HepG2 (cell line): ENCODE data around the gene MFSD2B. TPM values are rescaled to one million over a fixed set of nuclear protein-coding genes. Genes with fewer than 3 reads are reported as not detected.

Experiments
- CBFB ChIP-seq: sonication (generic); formaldehyde crosslinking; IDR thresholded peaks from 2 replicates; pipeline ENCODE4 v1.4.0; 2020; ENCODE audit warnings: missing genetic modification reagents
- GATA4 ChIP-seq: sonication (generic); IDR thresholded peaks from 2 replicates; pipeline ENCODE4 v1.6.1; 2016; ENCODE audit warnings: antibody characterized with exemption, low read depth, borderline replicate concordance
- HIC2 ChIP-seq: sonication (generic); formaldehyde crosslinking; IDR thresholded peaks from 2 replicates; pipeline ENCODE4 v1.9.0; 2022; ENCODE audit warnings: low read depth, missing genetic modification reagents
- HOXA5 ChIP-seq: sonication (generic); formaldehyde crosslinking; IDR thresholded peaks from 2 replicates; pipeline ENCODE4 v1.4.0; 2020; ENCODE audit warnings: missing genetic modification reagents
- PRMT3 ChIP-seq: sonication (generic); formaldehyde crosslinking; IDR thresholded peaks from 2 replicates; pipeline ENCODE4 v1.8.1; 2022; ENCODE audit warnings: low read depth, mild to moderate bottlenecking, moderate library complexity, missing genetic modification reagents, borderline replicate concordance
- SETDB1 ChIP-seq: sonication (generic); formaldehyde crosslinking; IDR thresholded peaks from 2 replicates; pipeline ENCODE4 v1.5.1; 2020; ENCODE audit warnings: missing genetic modification reagents, mild to moderate bottlenecking, borderline replicate concordance
- ZBTB38 ChIP-seq: sonication (generic); formaldehyde crosslinking; IDR thresholded peaks from 2 replicates; pipeline ENCODE4 v1.5.1; 2020; ENCODE audit warnings: mild to moderate bottlenecking, missing genetic modification reagents
- ZBTB8A ChIP-seq: sonication (generic); formaldehyde crosslinking; IDR thresholded peaks from 2 replicates; pipeline ENCODE4 v1.4.0; 2020; ENCODE audit warnings: mild to moderate bottlenecking, low read depth, missing genetic modification reagents, borderline replicate concordance
- ZGPAT ChIP-seq: IDR thresholded peaks from 2 replicates; pipeline ENCODE4 v1.6.1; 2016; ENCODE audit warnings: mild to moderate bottlenecking
- ZNF20 ChIP-seq: sonication (generic); formaldehyde crosslinking; IDR thresholded peaks from 2 replicates; pipeline ENCODE4 v1.4.0; 2020; ENCODE audit warnings: mild to moderate bottlenecking, moderate library complexity, missing genetic modification reagents
- ZNF292 ChIP-seq: sonication (generic); formaldehyde crosslinking; IDR thresholded peaks from 2 replicates; pipeline ENCODE4 v1.8.1; 2022; ENCODE audit warnings: mild to moderate bottlenecking, low read depth, missing genetic modification reagents, borderline replicate concordance
- ZNF296 ChIP-seq: sonication (generic); formaldehyde crosslinking; conservative IDR thresholded peaks from 2 replicates; pipeline ENCODE4 v1.5.0; 2020; ENCODE audit warnings: mild to moderate bottlenecking, missing genetic modification reagents
- ZNF501 ChIP-seq: sonication (generic); formaldehyde crosslinking; IDR thresholded peaks from 2 replicates; pipeline ENCODE4 v1.5.1; 2020; ENCODE audit warnings: mild to moderate bottlenecking, moderate library complexity, missing genetic modification reagents
- ZNF703 ChIP-seq: sonication (generic); formaldehyde crosslinking; IDR thresholded peaks from 2 replicates; pipeline ENCODE4 v1.5.1; 2020; ENCODE audit warnings: missing genetic modification reagents, mild to moderate bottlenecking, moderate library complexity, borderline replicate concordance
- polyA plus RNA-seq, 8 experiments: library from polyadenylated mRNA; depleted of rRNA in 3 of 8; stranded (reverse) in 7 of 8; unstranded in 1 of 8; fragments of >200 nt; fragmentation: Illumina TruSeq in 4 of 8; extraction: Trizol in 4 of 8; gene quantifications; 2 replicates each; pipeline versions ENCODE4 v1.2.1 to v1.2.3, GENCODE V29; 2011 to 2016; ENCODE audit warnings: low read depth in 4 of 8, missing spikeins in 1 of 8, mixed read lengths in 1 of 8; ENCODE audit not compliant: insufficient read depth in 1 of 8
- total RNA-seq, 5 experiments: library from RNA; depleted of rRNA; stranded (reverse); fragments of >200 nt; fragmentation: Illumina TruSeq; extraction: Trizol; gene quantifications; 2 replicates each; pipeline ENCODE4 v1.2.3, GENCODE V29; 2016; ENCODE audit warnings: low read depth in 1 of 5
- TF ChIP-seq, protein P1 (sequence below), 2 experiments: sonication (generic) in 1 of 2; formaldehyde crosslinking in 1 of 2; IDR thresholded peaks; 2 replicates each; pipeline versions ENCODE4 v1.4.0 to v1.6.1; 2018 to 2020; ENCODE audit warnings: missing genetic modification reagents in 2 of 2, borderline replicate concordance in 1 of 2, low read depth in 1 of 2, mild to moderate bottlenecking in 1 of 2, missing biosample characterization in 1 of 2
- TF ChIP-seq, protein P2 (sequence below): sonication (generic); formaldehyde crosslinking; IDR thresholded peaks from 2 replicates; pipeline ENCODE4 v1.5.1; 2020; ENCODE audit warnings: mild to moderate bottlenecking, missing genetic modification reagents, moderate library complexity
- TF ChIP-seq, protein P3 (sequence below): IDR thresholded peaks from 2 replicates; pipeline ENCODE4 v1.6.1; 2018; ENCODE audit warnings: missing genetic modification reagents
- TF ChIP-seq, protein P4 (sequence below): sonication (generic); formaldehyde crosslinking; IDR thresholded peaks from 2 replicates; pipeline ENCODE4 v1.5.0; 2020; ENCODE audit warnings: missing genetic modification reagents
- TF ChIP-seq, protein P5 (sequence below): sonication (generic); formaldehyde crosslinking; IDR thresholded peaks from 2 replicates; pipeline ENCODE4 v1.5.0; 2020; ENCODE audit warnings: missing genetic modification reagents

The MFSD2B gene
- total and polyA plus RNA-seq, 2 of the 13 experiments (the other 11 are each of a cell fraction or from before 2014, with no cell fraction given): 0.21 to 0.93 TPM

DNA sequence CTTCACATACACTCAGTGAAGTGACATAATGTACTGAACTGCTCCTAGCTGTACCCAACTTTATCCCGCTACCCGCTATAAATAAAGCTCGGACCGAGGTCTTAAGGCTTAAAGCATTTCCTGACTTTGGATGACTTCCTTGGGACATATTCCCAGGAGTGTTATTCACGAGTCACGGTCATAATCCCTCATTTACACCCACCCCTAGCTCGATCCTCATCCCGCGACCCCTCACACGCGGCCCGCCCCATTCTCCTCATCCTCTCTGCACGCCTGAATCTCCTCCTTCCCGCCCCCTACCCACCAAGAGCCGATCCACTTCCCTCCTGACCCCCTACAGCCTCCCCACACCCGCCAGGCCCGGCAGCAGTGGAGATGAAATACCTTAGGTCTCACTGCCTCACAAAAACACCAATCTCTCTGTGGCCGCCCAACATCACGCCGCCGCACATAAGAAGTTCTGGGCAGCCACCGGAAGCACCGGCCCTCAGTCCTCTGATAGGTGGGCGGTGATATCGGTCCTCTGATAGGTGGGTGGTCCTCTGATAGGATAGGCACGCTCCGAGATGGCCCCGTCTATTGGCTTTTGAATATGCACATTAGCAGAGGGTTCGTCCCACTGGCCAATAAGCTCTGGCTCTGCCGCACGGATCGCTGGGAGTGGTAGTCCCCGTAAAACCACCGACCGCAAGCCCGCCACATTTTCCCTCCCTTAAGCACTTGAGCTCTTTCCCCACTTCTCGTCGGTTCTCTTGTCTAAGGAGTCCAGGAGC is 37.2 kb downstream of the MFSD2B start, which contains the start of gene WDCP (continued):
- TF ChIP-seq, protein P1, sequence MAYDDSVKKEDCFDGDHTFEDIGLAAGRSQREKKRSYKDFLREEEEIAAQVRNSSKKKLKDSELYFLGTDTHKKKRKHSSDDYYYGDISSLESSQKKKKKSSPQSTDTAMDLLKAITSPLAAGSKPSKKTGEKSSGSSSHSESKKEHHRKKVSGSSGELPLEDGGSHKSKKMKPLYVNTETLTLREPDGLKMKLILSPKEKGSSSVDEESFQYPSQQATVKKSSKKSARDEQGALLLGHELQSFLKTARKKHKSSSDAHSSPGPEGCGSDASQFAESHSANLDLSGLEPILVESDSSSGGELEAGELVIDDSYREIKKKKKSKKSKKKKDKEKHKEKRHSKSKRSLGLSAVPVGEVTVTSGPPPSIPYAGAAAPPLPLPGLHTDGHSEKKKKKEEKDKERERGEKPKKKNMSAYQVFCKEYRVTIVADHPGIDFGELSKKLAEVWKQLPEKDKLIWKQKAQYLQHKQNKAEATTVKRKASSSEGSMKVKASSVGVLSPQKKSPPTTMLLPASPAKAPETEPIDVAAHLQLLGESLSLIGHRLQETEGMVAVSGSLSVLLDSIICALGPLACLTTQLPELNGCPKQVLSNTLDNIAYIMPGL (CRISPR knock-in tag; IDR thresholded peaks at IDR 0.05; ENCODE audit: borderline replicate concordance in 1 of 2, low read depth in 1 of 2): peak; percentile 57 to 69
- peak; percentile 80; the same call in 1 of the 2 replicates for TF ChIP-seq CBFB (CRISPR knock-in tag)
- TF ChIP-seq, protein P2, sequence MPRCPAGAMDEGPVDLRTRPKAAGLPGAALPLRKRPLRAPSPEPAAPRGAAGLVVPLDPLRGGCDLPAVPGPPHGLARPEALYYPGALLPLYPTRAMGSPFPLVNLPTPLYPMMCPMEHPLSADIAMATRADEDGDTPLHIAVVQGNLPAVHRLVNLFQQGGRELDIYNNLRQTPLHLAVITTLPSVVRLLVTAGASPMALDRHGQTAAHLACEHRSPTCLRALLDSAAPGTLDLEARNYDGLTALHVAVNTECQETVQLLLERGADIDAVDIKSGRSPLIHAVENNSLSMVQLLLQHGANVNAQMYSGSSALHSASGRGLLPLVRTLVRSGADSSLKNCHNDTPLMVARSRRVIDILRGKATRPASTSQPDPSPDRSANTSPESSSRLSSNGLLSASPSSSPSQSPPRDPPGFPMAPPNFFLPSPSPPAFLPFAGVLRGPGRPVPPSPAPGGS (CRISPR knock-in tag): peak; percentile 37; the same call in 1 of the 2 replicates
- TF ChIP-seq ZNF703: no peak
- TF ChIP-seq, protein P3, sequence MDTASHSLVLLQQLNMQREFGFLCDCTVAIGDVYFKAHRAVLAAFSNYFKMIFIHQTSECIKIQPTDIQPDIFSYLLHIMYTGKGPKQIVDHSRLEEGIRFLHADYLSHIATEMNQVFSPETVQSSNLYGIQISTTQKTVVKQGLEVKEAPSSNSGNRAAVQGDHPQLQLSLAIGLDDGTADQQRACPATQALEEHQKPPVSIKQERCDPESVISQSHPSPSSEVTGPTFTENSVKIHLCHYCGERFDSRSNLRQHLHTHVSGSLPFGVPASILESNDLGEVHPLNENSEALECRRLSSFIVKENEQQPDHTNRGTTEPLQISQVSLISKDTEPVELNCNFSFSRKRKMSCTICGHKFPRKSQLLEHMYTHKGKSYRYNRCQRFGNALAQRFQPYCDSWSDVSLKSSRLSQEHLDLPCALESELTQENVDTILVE (CRISPR knock-in tag): no peak
- TF ChIP-seq, protein P4, sequence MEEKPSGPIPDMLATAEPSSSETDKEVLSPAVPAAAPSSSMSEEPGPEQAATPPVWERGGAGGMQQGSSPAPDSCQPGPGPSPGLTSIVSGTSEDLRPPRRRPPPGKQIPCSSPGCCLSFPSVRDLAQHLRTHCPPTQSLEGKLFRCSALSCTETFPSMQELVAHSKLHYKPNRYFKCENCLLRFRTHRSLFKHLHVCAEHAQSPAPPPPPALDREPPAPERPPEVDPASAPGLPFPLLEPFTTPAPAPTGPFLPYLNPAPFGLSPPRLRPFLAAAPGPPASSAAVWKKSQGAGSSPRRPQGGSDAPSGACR: no peak
- TF ChIP-seq ZNF296: no peak
- TF ChIP-seq HIC2 (CRISPR knock-in tag): 0 out of 2 replicates have a peak, but pooled peaks have one; percentile 22
- peak; percentile 98 for TF ChIP-seq ZBTB38 (CRISPR knock-in tag)
- peak; percentile 86 for TF ChIP-seq HOXA5
- TF ChIP-seq SETDB1 (CRISPR knock-in tag): no peak
- no peak for TF ChIP-seq ZNF292
- peak; percentile 30; the same call in 1 of the 2 replicates for TF ChIP-seq ZGPAT (CRISPR knock-in tag)
- TF ChIP-seq ZNF501: no peak
- TF ChIP-seq PRMT3: no peak
- TF ChIP-seq, protein P5, sequence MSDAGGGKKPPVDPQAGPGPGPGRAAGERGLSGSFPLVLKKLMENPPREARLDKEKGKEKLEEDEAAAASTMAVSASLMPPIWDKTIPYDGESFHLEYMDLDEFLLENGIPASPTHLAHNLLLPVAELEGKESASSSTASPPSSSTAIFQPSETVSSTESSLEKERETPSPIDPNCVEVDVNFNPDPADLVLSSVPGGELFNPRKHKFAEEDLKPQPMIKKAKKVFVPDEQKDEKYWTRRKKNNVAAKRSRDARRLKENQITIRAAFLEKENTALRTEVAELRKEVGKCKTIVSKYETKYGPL (CRISPR knock-in tag): no peak
- no peak for TF ChIP-seq ZBTB8A (CRISPR knock-in tag)
- TF ChIP-seq ZNF20 (CRISPR knock-in tag): no peak
- TF ChIP-seq GATA4: peak; percentile 61; the same call in 1 of the 2 replicates
